Measurements from ENCODE around the gene ACTN1. TPM values are rescaled to one million over a fixed set of nuclear protein-coding genes. Genes with fewer than 3 reads are reported as not detected.
A peak's percentile ranks its signal among the peaks of the same experiment; 100 is the strongest.

ACTN1 gene
- total RNA-seq, 1 donor from 2014 or later = 70.7 TPM

DNA sequence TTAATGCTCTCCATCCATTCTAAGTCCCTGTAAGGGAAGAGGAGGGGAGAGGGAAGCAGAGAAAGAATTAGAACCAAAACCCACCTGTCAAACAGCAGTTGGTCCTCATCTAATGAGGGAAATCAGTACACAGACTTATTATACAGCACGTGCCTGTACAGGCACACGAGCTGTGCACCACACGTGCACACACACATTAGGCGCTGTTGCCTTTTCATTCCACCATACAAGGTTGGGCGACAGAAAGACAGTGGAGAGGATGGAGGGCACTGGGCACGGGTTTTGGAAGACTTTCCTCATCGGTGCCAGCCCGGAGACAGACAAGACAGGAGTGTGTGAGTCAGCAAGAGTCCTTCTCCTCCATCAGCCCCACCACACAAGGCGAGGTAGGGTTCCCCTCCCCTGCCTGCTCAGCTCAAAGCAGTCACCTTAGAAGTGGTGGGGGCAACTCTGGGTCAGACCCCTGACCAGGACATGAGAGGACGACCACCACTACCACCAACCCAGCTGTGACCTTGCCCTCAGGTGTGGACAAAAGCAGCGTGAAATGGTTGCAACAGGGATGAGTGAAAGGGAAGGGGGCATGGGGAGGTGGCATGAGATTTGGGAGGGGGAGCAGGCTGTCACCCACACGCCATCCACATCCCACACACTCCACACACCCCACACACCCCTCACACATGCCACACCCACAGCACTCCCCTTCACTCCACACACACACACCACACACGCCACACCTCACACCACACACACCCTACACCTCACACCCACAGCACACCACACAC lies 80.7 kb downstream of the ACTN1 start:
- H3K79me2 ChIP-seq (ENCODE audit: low read depth) = no peaks in the 10 kb centered on the region
- H3K27ac Mint-ChIP-seq = no peak overlapping the region
- no peaks in the 10 kb centered on the region for H3K9me3 Mint-ChIP-seq
- no peaks in the 10 kb centered on the region for H3K9me3 ChIP-seq (ENCODE audit: low read depth)
- no peak overlapping the region for H2AFZ ChIP-seq (replicated peaks)
- no peak overlapping the region for H3K4me2 ChIP-seq
- H3K36me3 Mint-ChIP-seq = peaks cover 39% of the 10 kb centered on the region
- no peak overlapping the region for H3K4me3 Mint-ChIP-seq
- H3K27me3 ChIP-seq = no peaks in the 10 kb centered on the region
- no peak overlapping the region for H3K27ac ChIP-seq
- H3K27me3 Mint-ChIP-seq (ENCODE audit: insufficient read depth, low read depth) = peaks cover 2% of the 10 kb centered on the region
- no peak for TF ChIP-seq EZH2 (IDR thresholded peaks at IDR 0.05)
- TF ChIP-seq EZH2phosphoT487 (IDR thresholded peaks at IDR 0.05) = no peak
- TF ChIP-seq, protein P1, sequence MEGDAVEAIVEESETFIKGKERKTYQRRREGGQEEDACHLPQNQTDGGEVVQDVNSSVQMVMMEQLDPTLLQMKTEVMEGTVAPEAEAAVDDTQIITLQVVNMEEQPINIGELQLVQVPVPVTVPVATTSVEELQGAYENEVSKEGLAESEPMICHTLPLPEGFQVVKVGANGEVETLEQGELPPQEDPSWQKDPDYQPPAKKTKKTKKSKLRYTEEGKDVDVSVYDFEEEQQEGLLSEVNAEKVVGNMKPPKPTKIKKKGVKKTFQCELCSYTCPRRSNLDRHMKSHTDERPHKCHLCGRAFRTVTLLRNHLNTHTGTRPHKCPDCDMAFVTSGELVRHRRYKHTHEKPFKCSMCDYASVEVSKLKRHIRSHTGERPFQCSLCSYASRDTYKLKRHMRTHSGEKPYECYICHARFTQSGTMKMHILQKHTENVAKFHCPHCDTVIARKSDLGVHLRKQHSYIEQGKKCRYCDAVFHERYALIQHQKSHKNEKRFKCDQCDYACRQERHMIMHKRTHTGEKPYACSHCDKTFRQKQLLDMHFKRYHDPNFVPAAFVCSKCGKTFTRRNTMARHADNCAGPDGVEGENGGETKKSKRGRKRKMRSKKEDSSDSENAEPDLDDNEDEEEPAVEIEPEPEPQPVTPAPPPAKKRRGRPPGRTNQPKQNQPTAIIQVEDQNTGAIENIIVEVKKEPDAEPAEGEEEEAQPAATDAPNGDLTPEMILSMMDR (IDR thresholded peaks at IDR 0.05) = no peak
- H3K4me1 Mint-ChIP-seq = no peaks in the 10 kb centered on the region
- DNase-seq (ENCODE audit: low spot score) = no peak
- no peaks in the 10 kb centered on the region for H4K20me1 ChIP-seq (ENCODE audit: low read depth)
- H3K4me3 ChIP-seq = no peak overlapping the region
- no peak overlapping the region for H3K9ac ChIP-seq
- H3K4me1 ChIP-seq = no peaks in the 10 kb centered on the region
- no peaks in the 10 kb centered on the region for H3K36me3 ChIP-seq
- no peaks in the 10 kb centered on the region for H3F3A ChIP-seq (ENCODE audit: low read depth)

DNA sequence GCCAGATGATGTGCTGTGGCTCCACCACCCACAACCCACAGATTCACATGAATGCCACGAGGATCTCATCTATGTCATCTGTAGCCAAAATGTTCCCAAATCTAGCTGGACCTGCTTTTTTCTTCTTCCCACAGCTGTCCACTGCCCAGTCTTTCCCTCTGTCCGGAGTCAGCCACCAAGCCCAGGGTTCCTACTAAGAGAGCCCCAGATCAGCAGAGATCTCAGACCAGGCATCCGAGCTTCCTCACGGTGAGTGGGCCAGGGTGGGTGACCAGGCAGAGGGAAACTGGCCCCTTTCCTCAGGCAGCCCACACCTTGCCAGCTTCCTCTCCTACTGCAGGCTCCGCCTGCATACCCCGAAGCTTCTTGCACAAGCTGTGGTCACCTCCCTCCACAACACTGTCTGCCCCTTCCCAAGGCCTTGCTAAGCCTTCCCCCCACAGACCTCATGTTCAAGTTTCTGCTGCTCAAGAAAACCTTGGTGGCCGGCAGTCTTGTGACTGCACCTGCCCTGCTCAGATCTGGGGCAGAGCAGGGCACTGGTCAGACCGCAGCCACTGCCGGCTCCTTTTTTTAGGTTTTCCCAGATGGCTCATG lies 81.4 kb downstream of the ACTN1 start:
- no peaks in the 10 kb centered on the region for H3F3A ChIP-seq (ENCODE audit: low read depth)
- H3K4me2 ChIP-seq = no peak overlapping the region
- no peak overlapping the region for H3K4me3 ChIP-seq
- no peak for DNase-seq (ENCODE audit: low spot score)
- H2AFZ ChIP-seq (replicated peaks) = no peak overlapping the region
- no peaks in the 10 kb centered on the region for H3K9me3 Mint-ChIP-seq
- H3K79me2 ChIP-seq (ENCODE audit: low read depth) = no peaks in the 10 kb centered on the region
- H3K27ac Mint-ChIP-seq = no peak overlapping the region
- no peak overlapping the region for H3K9ac ChIP-seq
- H3K36me3 ChIP-seq = no peaks in the 10 kb centered on the region
- no peaks in the 10 kb centered on the region for H3K9me3 ChIP-seq (ENCODE audit: low read depth)
- H3K4me1 Mint-ChIP-seq = no peaks in the 10 kb centered on the region
- peaks cover 2% of the 10 kb centered on the region for H3K27me3 Mint-ChIP-seq (ENCODE audit: insufficient read depth, low read depth)
- H3K36me3 Mint-ChIP-seq = peaks cover 41% of the 10 kb centered on the region
- TF ChIP-seq EZH2phosphoT487 (IDR thresholded peaks at IDR 0.05) = no peak
- TF ChIP-seq, protein P1 (IDR thresholded peaks at IDR 0.05) = no peak
- TF ChIP-seq EZH2 (IDR thresholded peaks at IDR 0.05) = no peak
- no peaks in the 10 kb centered on the region for H3K4me1 ChIP-seq
- no peaks in the 10 kb centered on the region for H3K27me3 ChIP-seq
- H3K4me3 Mint-ChIP-seq = no peak overlapping the region
- H3K27ac ChIP-seq = no peak overlapping the region
- H4K20me1 ChIP-seq (ENCODE audit: low read depth) = no peaks in the 10 kb centered on the region

DNA sequence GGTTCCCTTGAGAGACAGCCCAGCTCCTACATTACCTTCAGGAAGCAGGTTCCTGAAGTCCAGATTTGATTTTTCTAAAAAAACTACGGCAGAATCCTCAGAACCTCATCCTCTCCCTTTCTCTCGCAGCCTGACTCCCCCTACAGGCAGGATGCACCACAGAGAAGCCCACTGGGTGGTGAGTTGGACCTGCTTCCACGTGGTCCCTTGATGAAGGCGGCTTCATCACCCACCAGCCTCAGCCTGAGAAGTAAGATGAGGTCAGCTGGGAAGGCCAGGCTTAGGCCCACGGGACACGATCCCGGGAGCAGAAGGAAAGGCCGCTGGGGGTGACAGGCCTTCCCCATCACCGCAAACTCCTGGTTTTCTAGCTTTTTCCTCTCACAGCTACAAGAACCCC lies 83.0 kb downstream of the ACTN1 start:
- Mint-ChIP-seq H3K9me3 (no peaks in the 10 kb centered on the region), H3K27me3 (ENCODE audit: insufficient read depth, low read depth) (peaks cover 2% of the 10 kb centered on the region), H3K4me1 (no peaks in the 10 kb centered on the region), H3K27ac (no peak overlapping the region), H3K4me3 (no peak overlapping the region), H3K36me3 (peaks cover 41% of the 10 kb centered on the region)
- no peaks in the 10 kb centered on the region for H3K9me3 ChIP-seq (ENCODE audit: low read depth)
- no peak overlapping the region for H3K27ac ChIP-seq
- TF ChIP-seq EZH2phosphoT487 (IDR thresholded peaks at IDR 0.05) = no peak
- TF ChIP-seq, protein P1 (IDR thresholded peaks at IDR 0.05) = peak; percentile 34
- H3K4me1 ChIP-seq = no peaks in the 10 kb centered on the region
- H3K79me2 ChIP-seq (ENCODE audit: low read depth) = no peaks in the 10 kb centered on the region
- no peak for DNase-seq (ENCODE audit: low spot score)
- H3K36me3 ChIP-seq = no peaks in the 10 kb centered on the region
- no peaks in the 10 kb centered on the region for H4K20me1 ChIP-seq (ENCODE audit: low read depth)
- no peak overlapping the region for H3K9ac ChIP-seq
- H3K4me2 ChIP-seq = no peak overlapping the region
- H3K27me3 ChIP-seq = no peaks in the 10 kb centered on the region
- H2AFZ ChIP-seq (replicated peaks) = no peak overlapping the region
- no peaks in the 10 kb centered on the region for H3F3A ChIP-seq (ENCODE audit: low read depth)
- no peak overlapping the region for H3K4me3 ChIP-seq
